GM12874 (cell line): ENCODE data around the gene JAKMIP1.

ENCODE experiments used
- TF ChIP-seq, protein P1 (sequence below): IDR thresholded peaks from 2 replicates; pipeline ENCODE4 v1.5.1; 2011; ENCODE audit warnings: low read depth, mild to moderate bottlenecking, control low read depth, low read length, moderate library complexity; ENCODE audit not compliant: insufficient read depth

Gene JAKMIP1

DNA sequence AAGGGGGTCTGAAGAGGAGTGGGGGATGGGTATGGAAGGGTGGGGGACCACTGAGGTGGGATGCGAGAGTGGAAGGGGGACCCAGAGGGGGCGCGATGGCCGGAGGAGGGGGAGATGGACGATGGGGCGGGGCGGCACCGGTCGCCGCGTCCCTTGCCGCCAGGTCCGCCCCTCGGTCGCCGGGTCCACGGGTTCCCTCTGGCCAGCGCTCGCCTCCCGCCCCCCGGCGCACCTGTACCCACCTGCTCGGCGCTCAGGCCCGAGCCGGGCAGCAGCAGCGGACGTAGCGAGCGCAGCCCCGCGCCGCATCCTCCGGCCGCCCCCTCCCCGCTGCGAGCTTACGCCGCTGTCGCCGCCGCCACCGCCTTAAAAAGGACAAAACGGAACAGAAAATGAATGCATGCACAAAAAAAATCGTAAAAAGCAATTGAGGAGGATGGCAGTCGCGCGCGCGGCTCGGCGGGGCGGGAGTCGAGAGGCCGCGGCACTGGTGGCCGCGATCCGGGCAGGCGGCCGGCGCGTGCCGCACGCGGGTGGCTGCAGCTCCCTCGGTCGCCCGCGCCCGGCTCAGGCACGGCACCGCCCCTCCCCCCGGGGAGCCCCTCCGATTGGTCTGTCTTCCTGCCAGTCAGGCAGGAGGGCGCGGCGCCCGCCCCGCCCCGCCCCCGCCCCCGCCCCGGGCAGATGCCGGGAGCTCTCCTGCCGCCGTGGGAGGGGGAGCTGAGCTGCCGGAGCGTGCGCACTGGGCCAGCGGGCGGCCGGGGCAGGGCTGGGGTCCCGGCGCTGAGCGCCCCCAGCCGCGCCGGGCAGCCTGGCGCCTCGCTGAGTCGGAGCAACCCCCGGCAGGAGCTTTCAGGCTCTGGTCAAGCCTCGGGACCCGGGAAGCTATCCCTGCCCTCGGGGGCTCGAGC, at the start of gene JAKMIP1:
TSS of gene JAKMIP1 (minus strand) at position 539 of the 911 bp plus-strand sequence. CDS start 87,699 bp downstream, outside the sequence.
- TF ChIP-seq, protein P1, sequence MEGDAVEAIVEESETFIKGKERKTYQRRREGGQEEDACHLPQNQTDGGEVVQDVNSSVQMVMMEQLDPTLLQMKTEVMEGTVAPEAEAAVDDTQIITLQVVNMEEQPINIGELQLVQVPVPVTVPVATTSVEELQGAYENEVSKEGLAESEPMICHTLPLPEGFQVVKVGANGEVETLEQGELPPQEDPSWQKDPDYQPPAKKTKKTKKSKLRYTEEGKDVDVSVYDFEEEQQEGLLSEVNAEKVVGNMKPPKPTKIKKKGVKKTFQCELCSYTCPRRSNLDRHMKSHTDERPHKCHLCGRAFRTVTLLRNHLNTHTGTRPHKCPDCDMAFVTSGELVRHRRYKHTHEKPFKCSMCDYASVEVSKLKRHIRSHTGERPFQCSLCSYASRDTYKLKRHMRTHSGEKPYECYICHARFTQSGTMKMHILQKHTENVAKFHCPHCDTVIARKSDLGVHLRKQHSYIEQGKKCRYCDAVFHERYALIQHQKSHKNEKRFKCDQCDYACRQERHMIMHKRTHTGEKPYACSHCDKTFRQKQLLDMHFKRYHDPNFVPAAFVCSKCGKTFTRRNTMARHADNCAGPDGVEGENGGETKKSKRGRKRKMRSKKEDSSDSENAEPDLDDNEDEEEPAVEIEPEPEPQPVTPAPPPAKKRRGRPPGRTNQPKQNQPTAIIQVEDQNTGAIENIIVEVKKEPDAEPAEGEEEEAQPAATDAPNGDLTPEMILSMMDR: no peak

DNA sequence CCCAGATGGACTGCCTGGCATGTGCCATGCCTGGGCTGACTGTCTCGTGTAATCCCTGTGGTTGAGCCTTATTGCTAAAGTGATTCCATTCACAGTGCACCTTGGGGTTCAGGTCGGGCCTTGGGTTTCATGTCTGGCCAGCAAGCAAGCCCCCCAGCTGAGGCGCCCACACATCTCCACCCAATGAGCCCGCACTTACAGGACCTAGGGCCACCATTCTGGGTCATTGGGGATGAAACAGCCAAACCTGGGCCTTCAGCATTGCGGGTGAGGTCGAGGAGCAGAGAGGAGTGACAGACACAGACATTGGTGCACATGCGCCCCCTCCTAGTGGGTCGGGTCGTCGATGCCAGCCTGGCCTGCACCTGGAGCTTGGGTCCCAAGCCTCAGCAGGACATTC, 48.0 kb upstream of the JAKMIP1 start:
- TF ChIP-seq, protein P1: no peak

DNA sequence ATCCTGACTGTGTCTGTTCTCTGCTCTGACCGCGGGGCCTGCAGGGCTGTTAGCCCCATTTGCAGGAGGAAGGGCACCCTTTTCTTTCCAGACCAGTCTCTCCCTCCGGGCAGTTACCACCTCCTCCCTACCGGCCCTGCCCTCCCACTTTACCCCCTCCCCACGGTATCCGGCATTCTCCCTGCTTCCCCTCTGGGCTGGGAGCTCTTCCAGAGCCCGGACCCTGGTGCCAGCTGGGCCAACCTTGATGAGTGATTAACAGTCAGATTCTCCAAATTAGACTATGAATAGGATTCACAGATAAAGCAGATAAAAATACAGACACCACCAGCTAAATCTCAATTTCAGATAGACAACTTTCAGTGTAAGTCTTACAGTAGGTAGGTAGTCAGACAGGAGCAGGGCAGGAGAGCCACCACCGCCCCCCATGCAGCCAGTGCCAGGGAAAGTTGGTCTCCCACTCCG, 45.9 kb upstream of the JAKMIP1 start:
- TF ChIP-seq, protein P1: no peak

DNA sequence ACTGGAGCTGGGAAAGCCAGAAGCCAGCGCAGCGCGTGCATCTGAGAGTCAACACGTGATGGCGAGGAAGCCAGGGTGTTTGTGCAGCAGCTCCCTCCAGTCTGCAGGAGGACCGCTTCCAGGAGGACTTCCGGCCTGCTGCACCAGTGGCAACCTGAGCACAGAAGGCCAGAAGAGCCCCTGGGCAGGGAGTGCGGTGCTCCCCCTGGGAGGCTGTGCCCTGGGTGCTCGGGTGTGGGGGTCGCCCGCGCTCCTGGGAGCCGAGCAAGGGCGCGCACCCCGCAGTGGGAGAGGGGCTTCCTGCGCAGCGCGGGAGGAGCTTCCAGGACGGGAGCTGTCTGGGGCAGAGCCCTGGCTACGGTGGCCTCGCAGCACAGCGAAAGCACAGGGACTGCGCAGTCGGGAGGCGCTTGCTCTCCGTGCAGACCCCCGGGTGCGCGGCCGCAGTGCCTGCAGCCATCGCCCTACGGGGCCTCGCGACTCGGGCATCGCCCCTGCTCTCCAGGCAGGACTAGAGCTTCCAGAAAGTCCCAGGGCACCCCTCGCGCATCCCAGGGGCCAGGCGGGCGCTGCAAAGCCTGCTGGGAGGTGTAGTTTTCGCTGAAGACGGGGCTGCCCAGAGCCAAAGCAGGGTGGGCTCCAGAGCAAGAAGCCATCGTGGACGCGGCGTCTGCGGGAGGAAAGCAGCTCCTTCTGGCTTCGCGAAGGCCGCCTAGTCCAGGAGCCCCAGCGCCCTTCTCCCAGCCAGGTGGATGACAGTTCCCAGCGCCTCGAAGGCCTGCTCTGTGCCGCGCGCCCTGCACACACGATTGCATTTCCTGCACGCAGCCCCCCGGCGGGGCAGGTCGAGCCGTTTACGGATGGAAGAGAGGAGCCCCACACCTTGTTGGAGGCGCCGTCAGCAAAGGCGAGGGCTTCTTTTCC, 45.2 kb upstream of the JAKMIP1 start:
- TF ChIP-seq, protein P1: no peak

DNA sequence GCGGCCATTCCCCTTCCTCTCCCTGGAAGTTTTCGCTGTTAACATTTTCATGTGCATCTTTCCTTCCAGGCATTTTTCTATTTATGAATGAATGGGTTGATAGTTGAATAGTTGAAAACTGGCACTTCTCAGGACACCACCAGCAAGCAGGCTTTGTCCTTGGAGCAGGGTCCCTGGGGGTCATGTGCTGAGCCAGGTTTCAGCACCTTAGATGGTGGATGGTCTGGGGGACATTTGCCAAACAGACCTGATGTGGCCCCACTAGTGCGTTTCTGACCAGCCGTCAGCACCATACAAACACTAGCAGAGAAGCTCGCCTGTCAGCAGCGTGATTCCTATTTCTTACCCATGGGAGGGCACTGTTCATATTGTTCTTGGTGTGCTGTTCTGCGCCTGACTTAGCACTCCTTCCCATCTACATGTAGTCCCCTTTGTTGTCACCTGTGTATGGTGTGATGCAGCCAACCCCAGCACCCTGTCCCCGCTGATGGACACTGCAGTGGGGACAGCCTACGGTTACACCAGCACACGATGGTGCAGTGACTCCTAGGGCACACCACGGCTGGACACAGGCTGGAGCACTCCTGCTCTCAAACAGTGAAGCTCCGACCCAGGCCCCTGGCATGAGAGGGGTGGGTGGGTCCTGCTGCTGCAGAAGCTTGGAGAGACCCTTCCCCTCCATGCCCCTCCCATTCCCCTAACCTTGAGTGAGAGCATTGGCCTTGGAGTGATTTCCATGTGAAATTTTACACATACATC, 42.1 kb upstream of the JAKMIP1 start:
- TF ChIP-seq, protein P1: no peak

DNA sequence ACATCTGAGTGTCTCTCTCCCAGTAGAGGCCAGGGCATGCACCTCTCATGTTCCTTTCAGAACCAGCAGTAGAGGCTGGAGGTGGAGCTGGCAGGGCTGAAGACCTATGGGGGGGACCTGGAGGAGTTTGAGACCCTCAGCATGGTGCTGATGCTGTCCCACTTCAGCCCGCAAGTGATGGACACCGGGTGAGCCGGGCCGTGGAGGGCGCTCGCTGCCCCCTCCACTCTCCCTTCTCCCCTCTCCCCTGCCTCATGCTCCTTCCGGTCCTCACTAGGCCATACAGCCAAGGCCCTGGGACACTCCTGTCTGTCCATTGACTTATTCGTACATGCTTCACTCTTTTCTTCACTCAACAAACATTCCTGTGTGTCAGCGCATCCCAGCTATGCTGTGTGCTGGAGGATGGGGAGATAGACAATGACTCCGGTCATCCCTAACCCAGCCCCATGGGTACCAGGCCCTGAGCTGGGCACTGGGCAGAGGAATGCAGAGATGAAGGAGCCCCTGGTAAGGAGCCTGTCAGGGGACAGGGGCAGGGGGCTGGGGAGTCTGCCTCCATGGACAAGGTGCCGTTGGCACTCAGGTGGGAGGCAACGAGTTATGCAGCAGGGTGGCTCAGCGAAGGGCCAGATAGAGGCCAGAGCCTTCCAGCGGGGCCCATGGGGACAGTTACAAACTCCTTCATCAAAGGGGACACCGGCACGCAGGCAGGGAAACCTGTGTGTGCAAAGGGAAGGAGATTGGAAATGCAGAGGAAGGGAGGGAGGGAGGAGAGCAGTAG, 40.9 kb upstream of the JAKMIP1 start:
- TF ChIP-seq, protein P1: no peak
